ENCODE results near the gene DPP6.

The DPP6 gene

GRCh38 chr7:154699417-154699816 is 647.2 kb downstream of the DPP6 start:
- DNase-seq (ENCODE audit: low spot score): no peak

GRCh38 chr7:154709840-154710520 is 657.8 kb downstream of the DPP6 start:
- DNase-seq (ENCODE audit: low spot score): no peak

GRCh38 chr7:154720016-154720415 is 667.8 kb downstream of the DPP6 start:
- no peak for DNase-seq (ENCODE audit: low spot score)

DNA sequence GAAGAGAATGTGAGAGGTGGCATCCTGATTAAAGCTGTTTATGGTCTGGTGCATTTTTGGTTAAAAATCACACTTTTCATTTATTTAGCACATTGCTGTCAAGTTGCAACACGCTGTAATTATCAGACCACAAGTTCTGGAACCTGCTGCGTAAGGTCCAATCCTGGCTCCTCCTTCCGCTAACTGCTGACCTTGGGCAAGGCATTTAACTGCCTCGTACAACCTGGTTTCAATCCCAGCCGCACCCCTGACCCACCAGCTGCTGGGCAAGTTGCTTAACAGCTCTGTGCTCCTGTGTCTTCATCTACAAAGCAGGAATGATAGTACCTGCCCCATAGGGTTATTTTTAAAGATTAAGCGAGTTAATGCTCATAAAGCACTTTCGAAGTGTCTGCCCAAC is 668.9 kb downstream of the DPP6 start:
- DNase-seq (ENCODE audit: low spot score): no peak

- no peak for DNase-seq (ENCODE audit: low spot score)
Observed at GRCh38 chr7:154726368-154726767, 674.2 kb downstream of the DPP6 start.

- DNase-seq (ENCODE audit: low spot score): no peak
Observed at GRCh38 chr7:154729056-154729455, 676.9 kb downstream of the DPP6 start.

DNA sequence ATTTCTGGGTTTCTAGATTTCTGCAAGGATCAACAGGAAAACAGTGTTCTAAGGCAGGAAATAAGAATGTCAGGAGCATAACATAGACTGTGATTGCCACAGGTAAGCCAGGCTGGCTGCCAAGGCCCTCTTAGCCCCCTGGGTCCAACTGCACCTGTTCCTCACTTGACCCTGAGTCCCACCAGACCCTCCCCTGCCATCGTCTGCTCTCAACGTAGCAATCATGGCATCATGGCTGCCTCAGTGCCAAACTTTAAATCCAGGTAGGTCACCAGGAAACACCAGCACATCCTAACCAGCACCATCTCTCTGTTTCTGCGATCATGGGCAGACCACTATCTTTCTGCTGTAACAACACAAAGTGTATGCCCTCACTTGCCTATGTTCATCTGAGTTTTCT is 683.6 kb downstream of the DPP6 start:
- no peak for DNase-seq (ENCODE audit: low spot score)

GRCh38 chr7:154736389-154736788 is 684.2 kb downstream of the DPP6 start:
- no peak for DNase-seq (ENCODE audit: low spot score)

GRCh38 chr7:154738216-154738615 is 686.0 kb downstream of the DPP6 start:
- no peak for DNase-seq (ENCODE audit: low spot score)

DNA sequence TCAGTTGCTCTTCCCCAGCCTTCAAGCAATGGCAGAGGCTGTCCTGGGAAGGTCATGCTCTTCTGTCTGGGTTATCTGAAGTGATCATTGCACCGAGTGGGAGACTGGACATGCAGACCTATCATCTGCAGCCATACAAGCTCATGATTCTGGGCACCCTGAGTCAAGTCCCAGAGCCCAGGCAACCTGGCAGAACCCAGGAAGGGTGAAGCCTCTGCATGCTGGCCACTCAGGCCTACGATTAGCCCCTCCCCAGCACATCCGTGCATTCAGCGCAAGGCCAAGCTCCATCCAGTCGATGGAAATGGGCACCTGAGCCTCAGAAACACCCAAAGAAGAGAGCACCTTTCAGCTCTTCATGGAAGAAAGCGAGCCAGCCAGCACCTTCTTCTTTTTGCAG is 688.9 kb downstream of the DPP6 start:
- no peak for DNase-seq (ENCODE audit: low spot score)

DNA sequence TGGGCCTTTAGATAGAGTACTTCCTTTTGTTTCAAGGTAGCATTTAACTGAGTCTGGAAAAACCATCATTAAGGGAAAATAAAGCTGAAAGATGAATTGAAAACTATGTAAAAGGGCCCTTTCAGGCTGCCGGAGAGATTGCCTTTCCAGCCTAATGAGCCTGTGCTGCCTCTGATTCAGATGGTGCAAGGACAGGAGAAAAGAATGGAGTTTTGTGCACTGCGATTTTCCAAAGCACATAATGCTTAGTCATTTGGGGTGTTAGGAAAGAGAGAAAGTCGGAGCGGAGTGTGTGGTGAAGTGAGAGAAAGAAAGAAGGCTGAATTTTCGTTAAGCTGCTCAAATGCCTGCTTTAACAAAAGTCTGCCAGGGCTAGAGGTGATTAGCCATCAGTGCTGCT is 691.0 kb downstream of the DPP6 start:
- no peak for DNase-seq (ENCODE audit: low spot score)

- DNase-seq (ENCODE audit: low spot score): peak; percentile 65
Observed at GRCh38 chr7:154744256-154744860, 692.2 kb downstream of the DPP6 start.

GRCh38 chr7:154744861-154745258 is 692.7 kb downstream of the DPP6 start:
- no peak for DNase-seq (ENCODE audit: low spot score)

- no peak for DNase-seq (ENCODE audit: low spot score)
Observed at GRCh38 chr7:154746571-154747360, 694.6 kb downstream of the DPP6 start.

DNA sequence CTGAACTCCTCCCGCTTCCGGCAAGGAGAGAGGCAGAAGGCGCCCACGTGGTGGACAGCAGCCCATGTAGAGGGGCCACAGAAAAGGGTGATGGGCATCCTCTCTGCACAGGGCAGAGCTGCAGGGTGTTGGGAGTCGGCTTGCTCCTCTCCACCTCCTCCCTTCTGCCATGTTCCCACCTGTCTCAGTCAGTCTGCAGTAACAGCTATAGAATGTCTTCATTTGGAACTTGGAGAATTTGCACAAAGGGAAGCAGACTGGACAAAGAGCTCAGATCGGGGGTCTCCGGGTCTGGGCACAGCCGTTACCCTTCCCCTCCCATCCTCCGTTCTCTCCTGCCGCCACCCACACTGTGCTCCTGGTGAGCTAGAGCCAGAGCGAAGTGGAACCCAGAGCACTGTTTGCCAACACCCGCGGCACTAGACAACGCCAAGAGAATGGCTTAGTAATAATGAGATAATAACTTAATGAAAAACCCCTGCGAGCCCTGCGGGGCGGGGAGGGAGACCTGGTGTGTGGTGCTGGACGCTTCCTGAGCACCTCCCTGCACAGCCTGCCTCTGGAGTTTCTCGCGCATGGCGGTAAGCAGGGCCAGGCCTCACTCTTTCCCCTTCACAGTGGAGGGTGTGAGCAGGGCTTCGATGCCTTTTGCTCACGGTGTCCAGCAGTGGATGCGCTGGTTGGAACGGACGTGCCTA is 696.0 kb downstream of the DPP6 start:
- no peak for DNase-seq (ENCODE audit: low spot score)

- DNase-seq (ENCODE audit: low spot score): no peak
Observed at GRCh38 chr7:154750353-154750801, 698.2 kb downstream of the DPP6 start.

DNA sequence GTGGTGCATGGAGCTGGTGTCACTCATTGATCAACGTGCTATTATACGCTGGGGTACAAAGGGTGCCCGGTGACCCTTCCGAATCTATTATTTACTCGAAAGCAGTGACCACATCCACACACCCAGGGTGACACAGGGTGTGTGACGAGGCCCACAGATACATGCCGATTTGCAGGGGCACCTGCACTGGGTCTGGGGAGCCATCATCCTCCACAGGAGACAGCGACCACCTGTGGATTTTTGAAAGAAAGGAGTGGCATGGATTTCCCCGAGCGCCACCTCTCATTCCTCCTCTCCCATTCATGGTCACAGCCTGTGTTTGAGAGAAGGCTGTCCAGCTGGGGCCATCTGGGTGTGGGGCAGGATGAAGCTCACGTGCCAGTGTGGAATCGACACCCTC is 701.0 kb downstream of the DPP6 start:
- no peak for DNase-seq (ENCODE audit: low spot score)

GRCh38 chr7:154757756-154758155 is 705.6 kb downstream of the DPP6 start:
- no peak for DNase-seq (ENCODE audit: low spot score)

DNA sequence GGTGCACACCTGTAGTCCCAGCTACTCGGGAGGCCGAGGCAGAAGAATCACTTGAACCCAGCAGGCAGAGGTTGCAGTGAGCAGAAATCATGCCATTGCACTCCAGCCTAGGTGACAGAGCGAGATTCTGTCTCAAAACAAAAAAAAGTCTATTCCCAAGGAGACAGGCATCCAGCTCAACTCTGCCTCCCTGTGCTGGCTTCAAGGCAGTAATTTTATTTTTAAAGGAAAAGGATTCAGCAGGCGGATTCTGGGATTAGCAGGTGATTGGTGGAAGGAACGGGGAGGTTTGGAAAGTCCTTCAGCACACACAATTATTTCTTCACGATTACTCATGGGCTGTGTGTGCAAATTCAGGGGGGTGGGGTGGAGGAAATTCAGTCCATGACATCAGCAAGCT is 707.8 kb downstream of the DPP6 start:
- DNase-seq (ENCODE audit: low spot score): no peak

DNA sequence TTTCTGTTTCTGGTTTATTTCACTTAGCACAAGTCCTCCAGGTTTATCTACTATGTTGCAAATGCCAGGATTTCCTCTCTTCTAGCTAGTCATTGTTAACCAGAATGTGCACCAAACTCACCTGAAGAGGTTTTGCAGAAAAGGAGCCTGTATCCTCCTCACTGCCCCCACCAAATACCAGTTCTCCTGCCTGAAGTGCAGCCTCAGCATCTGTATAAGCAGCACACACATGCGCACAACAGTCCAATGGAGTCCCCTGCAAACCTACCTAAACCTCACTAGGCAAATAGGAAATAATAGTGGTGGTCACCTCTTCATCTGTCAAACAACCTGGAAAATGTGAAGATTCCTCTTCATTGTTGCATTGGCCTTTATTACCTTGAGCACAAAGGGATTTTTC is 712.9 kb downstream of the DPP6 start:
- no peak for DNase-seq (ENCODE audit: low spot score)

GRCh38 chr7:154767142-154767541 is 714.9 kb downstream of the DPP6 start:
- no peak for DNase-seq (ENCODE audit: low spot score)

DNA sequence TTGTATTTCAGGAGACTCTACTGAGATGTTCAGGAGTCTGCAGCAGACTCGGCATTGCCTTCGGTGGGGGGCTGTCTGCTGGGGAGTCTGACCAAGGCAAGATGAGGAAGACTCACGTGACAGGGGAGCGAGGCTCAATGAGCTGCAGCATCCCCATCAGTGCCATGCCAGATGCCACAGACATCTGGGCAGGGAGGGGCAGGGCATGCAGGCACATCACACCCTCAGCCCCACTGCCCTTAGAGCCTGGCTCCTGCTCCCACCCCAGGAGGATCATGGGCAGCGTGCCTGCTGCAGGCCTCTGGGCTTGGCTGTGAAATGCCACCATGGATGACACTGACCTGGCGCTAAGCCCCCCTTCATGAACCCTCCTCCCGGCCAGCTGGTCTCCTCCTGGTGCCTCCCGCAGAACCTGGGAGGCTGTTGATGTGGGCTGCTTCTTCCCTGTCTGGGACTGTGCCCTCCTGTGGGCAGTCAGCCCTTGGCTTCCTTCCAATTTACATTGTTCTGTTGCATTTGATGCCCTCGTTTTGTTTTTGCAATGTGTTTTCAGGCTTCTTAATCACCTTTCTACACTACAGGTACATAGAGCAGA is 715.7 kb downstream of the DPP6 start:
- no peak for DNase-seq (ENCODE audit: low spot score)
